Fibroblast of pulmonary artery (primary cell): Measurements from ENCODE around the gene VAV2.

Experiments
- DNase-seq: peaks from one replicate; pipeline ENCODE4 v3.0.0-alpha.2; 2010; ENCODE audit warnings: low read depth
- H3K4me3 ChIP-seq: replicated peaks from 2 replicates; pipeline ENCODE4 v1.5.1; 2011; ENCODE audit warnings: low read depth, mild to moderate bottlenecking, control low read depth, low read length, moderate library complexity
- TF ChIP-seq, protein P1 (sequence below): IDR thresholded peaks from 2 replicates; pipeline ENCODE4 v1.5.1; 2011; ENCODE audit warnings: mild to moderate bottlenecking, control low read depth, low read length, inconsistent platforms; ENCODE audit errors: missing control alignments

The VAV2 gene

DNA sequence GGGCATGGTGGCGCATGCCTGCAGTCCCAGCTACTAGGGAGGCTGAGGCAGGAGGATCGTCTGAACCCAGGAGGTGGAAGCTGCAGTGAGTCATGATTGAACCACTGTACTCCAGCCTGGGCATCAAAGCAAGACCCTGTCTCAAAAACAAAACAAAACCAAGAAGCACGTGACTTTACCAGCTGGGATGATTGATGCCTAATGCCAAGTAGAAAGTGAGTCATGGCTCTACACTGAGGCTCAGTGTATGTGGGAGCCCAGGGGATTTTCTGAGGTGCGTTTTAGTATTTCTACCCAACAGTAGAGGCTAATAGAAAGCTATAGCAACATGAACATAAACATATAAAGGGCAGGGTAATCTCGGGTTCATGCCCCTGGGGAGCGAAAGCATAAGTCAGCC is 19.3 kb upstream of the VAV2 start:
- TF ChIP-seq, protein P1, sequence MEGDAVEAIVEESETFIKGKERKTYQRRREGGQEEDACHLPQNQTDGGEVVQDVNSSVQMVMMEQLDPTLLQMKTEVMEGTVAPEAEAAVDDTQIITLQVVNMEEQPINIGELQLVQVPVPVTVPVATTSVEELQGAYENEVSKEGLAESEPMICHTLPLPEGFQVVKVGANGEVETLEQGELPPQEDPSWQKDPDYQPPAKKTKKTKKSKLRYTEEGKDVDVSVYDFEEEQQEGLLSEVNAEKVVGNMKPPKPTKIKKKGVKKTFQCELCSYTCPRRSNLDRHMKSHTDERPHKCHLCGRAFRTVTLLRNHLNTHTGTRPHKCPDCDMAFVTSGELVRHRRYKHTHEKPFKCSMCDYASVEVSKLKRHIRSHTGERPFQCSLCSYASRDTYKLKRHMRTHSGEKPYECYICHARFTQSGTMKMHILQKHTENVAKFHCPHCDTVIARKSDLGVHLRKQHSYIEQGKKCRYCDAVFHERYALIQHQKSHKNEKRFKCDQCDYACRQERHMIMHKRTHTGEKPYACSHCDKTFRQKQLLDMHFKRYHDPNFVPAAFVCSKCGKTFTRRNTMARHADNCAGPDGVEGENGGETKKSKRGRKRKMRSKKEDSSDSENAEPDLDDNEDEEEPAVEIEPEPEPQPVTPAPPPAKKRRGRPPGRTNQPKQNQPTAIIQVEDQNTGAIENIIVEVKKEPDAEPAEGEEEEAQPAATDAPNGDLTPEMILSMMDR, result no peak
- H3K4me3 ChIP-seq, result no peak overlapping the region
- DNase-seq, result no peak

GRCh38 chr9:134010310-134011173 is 18.4 kb upstream of the VAV2 start:
- no peak for DNase-seq
- TF ChIP-seq, protein P1, result no peak
- no peak overlapping the region for H3K4me3 ChIP-seq

DNA sequence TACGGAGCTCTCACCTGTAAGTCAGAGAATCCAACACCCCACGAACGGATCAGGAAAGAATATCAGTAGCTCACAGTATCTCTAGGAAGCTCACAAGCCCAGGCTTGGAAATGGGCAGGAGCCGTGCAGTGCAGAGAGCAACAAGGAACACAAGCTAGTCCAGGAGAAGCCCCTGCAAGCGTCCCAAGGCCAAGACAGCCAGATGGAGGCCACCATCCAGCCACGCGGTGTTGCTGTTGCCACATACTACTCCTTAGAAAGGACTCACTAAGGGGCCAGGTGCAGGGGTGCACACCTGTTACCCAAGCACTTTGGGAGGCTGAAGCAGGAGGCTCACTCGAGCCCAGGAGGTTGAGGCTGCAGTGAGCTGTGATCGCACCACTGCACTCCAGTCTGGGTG is 15.4 kb upstream of the VAV2 start:
- TF ChIP-seq, protein P1, result no peak
- no peak for DNase-seq
- H3K4me3 ChIP-seq, result no peak overlapping the region

GRCh38 chr9:134007150-134007549 is 15.0 kb upstream of the VAV2 start:
- no peak for DNase-seq
- no peak overlapping the region for H3K4me3 ChIP-seq
- TF ChIP-seq, protein P1, result no peak

GRCh38 chr9:134005381-134005780 is 13.3 kb upstream of the VAV2 start:
- no peak overlapping the region for H3K4me3 ChIP-seq
- no peak for DNase-seq
- TF ChIP-seq, protein P1, result no peak

GRCh38 chr9:134004881-134005280 is 12.8 kb upstream of the VAV2 start:
- H3K4me3 ChIP-seq, result no peak overlapping the region
- DNase-seq, result no peak
- TF ChIP-seq, protein P1, result no peak
